ENCODE data around the gene RIPPLY2. TPM values are rescaled to one million over a fixed set of nuclear protein-coding genes. Genes with fewer than 3 reads are reported as not detected.

Gene RIPPLY2
- total and polyA plus RNA-seq, 2 of the 4 experiments (the other 2 are of a cell fraction) = 0.32 TPM; not detected in 1

DNA sequence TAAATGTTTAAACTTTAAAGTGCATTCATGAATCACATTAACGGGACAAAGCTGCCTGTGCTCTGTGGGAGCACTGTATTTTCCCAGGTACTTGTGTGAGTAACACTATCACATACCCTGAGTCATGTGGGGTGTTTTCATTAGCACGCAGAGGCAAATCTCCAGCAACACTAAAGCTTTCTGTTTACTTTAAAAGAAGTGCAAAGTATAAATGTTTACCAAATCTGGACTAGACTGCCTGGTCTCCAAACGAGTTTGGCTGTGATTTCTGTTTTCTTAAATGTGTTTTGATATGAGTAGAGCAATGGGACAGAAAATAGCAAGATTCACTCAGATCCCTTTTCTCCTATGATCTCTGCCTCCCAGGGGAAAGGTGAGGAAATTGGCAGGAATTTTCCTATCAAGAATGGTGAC lies 28.8 kb upstream of the RIPPLY2 start:
- Histone ChIP-seq H2AK5ac (ENCODE audit: low read depth, low read length) (no peak overlapping the region), H3K14ac (replicated peaks; ENCODE audit: low read depth, low read length) (no peak overlapping the region), H4K5ac (ENCODE audit: low read depth, low read length) (no peak overlapping the region), H4K91ac (ENCODE audit: insufficient read depth, low read depth, low read length) (no peak overlapping the region), H3K4me2 (ENCODE audit: low read depth, low read length) (no peak overlapping the region), H3K4me3 (ENCODE audit: insufficient read depth, low read depth, low read length) (no peak overlapping the region), H3K18ac (ENCODE audit: low read depth, low read length) (no peak overlapping the region), H3K4ac (ENCODE audit: low read depth, low read length) (no peak overlapping the region), H3K27ac (ENCODE audit: insufficient read depth, low read length) (no peak overlapping the region), H4K8ac (ENCODE audit: low read depth in 2 of 2, low read length in 2 of 2) (no peak overlapping the region), H4K20me1 (ENCODE audit: insufficient read depth, low read length) (no peaks in the 10 kb centered on the region), H3K9me1 (ENCODE audit: insufficient read depth, low read length) (no peaks in the 10 kb centered on the region), H2BK20ac (ENCODE audit: low read depth, low read length) (no peak overlapping the region), H2AFZ (replicated peaks; ENCODE audit: low read length, poor library complexity) (no peak overlapping the region), H2BK5ac (ENCODE audit: low read depth, low read length, poor library complexity, severe bottlenecking) (no peak overlapping the region), H3K56ac (ENCODE audit: extremely low read depth, insufficient read depth, low read length) (no peak overlapping the region), H2BK15ac (ENCODE audit: low read depth, low read length) (no peak overlapping the region), H3K4me1 (ENCODE audit: control insufficient read depth, insufficient read depth, low read length) (no peaks in the 10 kb centered on the region), H3K9ac (ENCODE audit: low read depth, low read length) (no peak overlapping the region), H3K9me3 (ENCODE audit: control insufficient read depth, insufficient read depth, low read length) (no peaks in the 10 kb centered on the region), H3K36me3 (ENCODE audit: control insufficient read depth, insufficient read depth, low read length) (no peaks in the 10 kb centered on the region), H3K23ac (ENCODE audit: low read depth, low read length) (no peak overlapping the region), H3K27me3 (ENCODE audit: control insufficient read depth, insufficient read depth, low read length) (no peaks in the 10 kb centered on the region), H3K79me1 (ENCODE audit: low read depth in 1 of 2, low read length in 2 of 2) (no peaks in the 10 kb centered on the region), H2BK120ac (ENCODE audit: low read depth, low read length) (no peak overlapping the region), H2AK9ac (replicated peaks; ENCODE audit: low read depth, low read length, poor library complexity) (no peak overlapping the region)
- in situ Hi-C loops (cut with MboI; ENCODE audit: low sequenced_read_pairs) (no loop called here), dilution Hi-C loops (cut with HindIII; ENCODE audit: low sequenced_read_pairs, unreplicated experiment) (no loop called here), intact Hi-C loops (cut with micrococcal nuclease) (no loop called here)
- no peak for TF ChIP-seq FOS (IDR thresholded peaks at IDR 0.05; ENCODE audit: low read depth, low read length)
- TF ChIP-seq, protein P1, sequence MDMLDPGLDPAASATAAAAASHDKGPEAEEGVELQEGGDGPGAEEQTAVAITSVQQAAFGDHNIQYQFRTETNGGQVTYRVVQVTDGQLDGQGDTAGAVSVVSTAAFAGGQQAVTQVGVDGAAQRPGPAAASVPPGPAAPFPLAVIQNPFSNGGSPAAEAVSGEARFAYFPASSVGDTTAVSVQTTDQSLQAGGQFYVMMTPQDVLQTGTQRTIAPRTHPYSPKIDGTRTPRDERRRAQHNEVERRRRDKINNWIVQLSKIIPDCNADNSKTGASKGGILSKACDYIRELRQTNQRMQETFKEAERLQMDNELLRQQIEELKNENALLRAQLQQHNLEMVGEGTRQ (IDR thresholded peaks at IDR 0.05; ENCODE audit: low read depth, low read length) = no peak
- no peak for TF ChIP-seq SMC3 (IDR thresholded peaks at IDR 0.05; ENCODE audit: low read depth, low read length)
- TF ChIP-seq RFX5 (IDR thresholded peaks at IDR 0.05; ENCODE audit: low read depth, low read length) = no peak
- no peak for TF ChIP-seq CEBPB (IDR thresholded peaks at IDR 0.05; ENCODE audit: low read depth, low read length)
- TF ChIP-seq, protein P2, sequence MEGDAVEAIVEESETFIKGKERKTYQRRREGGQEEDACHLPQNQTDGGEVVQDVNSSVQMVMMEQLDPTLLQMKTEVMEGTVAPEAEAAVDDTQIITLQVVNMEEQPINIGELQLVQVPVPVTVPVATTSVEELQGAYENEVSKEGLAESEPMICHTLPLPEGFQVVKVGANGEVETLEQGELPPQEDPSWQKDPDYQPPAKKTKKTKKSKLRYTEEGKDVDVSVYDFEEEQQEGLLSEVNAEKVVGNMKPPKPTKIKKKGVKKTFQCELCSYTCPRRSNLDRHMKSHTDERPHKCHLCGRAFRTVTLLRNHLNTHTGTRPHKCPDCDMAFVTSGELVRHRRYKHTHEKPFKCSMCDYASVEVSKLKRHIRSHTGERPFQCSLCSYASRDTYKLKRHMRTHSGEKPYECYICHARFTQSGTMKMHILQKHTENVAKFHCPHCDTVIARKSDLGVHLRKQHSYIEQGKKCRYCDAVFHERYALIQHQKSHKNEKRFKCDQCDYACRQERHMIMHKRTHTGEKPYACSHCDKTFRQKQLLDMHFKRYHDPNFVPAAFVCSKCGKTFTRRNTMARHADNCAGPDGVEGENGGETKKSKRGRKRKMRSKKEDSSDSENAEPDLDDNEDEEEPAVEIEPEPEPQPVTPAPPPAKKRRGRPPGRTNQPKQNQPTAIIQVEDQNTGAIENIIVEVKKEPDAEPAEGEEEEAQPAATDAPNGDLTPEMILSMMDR (conservative IDR thresholded peaks at IDR 0.05; ENCODE audit: low read depth, low read length) = no peak
- no peak for TF ChIP-seq BHLHE40 (IDR thresholded peaks at IDR 0.05; ENCODE audit: low read depth, low read length)
- TF ChIP-seq POLR2A (IDR thresholded peaks at IDR 0.05; ENCODE audit: low read depth, low read length) = no peak
- no peak for TF ChIP-seq RAD21 (IDR thresholded peaks at IDR 0.05; ENCODE audit: low read length)
- no peak for TF ChIP-seq MAFK (IDR thresholded peaks at IDR 0.05; ENCODE audit: low read depth, low read length)
- no peak for TF ChIP-seq CHD1 (IDR thresholded peaks at IDR 0.05; ENCODE audit: low read depth, low read length)
- ATAC-seq (ENCODE audit: low read depth) (peak; percentile 57), DNase-seq (peak; percentile 12)
- POLR2A ChIA-PET (ENCODE audit: unreplicated experiment) = no interaction called here
- WGBS, 2 experiments (ENCODE audit: extremely low coverage in 2 of 2, insufficient read length in 1 of 2) = no CpG with 5 or more reads among the region's 3 CpGs
- CTCF ChIA-PET = no interaction called here
- no TSS peak for BruUV-seq (replicated peaks)
